Effector CD8-positive, alpha-beta T cell (primary cell): Measurements from ENCODE around the gene FOXF1.

Experiments
- DNase-seq: peaks from one replicate; lab custom pipeline; 2025; lab: John Stamatoyannopoulos, UW

The FOXF1 gene

GRCh38 chr16:86534779-86535615 is 24.7 kb downstream of the FOXF1 start:
- DNase-seq, result no peak

GRCh38 chr16:86536621-86537020 is 26.3 kb downstream of the FOXF1 start:
- no peak for DNase-seq

DNA sequence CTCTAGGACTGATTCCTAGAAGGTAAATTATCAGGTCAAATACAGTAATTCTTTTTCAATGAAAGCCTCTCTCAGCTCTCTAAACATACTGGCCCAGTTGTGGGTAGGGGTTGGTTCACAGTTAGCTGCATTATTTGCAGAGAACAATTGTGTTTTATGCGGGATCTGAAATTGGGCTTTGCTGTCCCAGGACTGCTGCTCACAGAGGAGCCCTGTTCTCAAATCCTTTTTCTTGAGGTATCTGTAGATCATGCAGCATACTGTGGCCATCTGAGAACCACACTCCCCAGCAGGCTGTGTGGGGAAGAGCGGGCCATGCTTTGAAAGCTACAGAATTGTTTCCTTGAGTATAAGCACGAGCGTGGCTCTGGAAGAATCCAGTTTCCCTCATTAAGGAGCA is 27.2 kb downstream of the FOXF1 start:
- DNase-seq, result no peak

GRCh38 chr16:86538196-86538780 is 28.0 kb downstream of the FOXF1 start:
- no peak for DNase-seq

DNA sequence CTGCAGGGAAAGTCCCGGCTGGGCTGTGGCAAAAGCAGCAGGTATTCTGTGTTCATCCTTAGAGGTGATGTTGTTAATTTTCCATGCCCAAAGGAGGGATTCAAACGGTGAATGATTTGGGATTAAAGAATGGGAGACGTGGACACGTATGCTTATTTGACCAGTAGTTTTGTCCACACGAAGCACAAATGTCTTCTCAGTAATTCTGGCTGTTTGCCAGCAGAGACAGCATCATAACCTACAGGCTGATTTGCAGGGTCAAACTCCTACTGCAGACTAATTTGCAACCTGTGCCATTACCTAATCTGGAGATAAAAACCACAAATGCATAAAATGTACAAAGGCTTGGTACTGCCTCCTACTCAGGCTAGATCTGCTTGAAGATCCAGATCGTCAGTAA is 30.6 kb downstream of the FOXF1 start:
- DNase-seq, result no peak

- no peak for DNase-seq
Measured at GRCh38 chr16:86541560-86541959, 31.2 kb downstream of the FOXF1 start.

DNA sequence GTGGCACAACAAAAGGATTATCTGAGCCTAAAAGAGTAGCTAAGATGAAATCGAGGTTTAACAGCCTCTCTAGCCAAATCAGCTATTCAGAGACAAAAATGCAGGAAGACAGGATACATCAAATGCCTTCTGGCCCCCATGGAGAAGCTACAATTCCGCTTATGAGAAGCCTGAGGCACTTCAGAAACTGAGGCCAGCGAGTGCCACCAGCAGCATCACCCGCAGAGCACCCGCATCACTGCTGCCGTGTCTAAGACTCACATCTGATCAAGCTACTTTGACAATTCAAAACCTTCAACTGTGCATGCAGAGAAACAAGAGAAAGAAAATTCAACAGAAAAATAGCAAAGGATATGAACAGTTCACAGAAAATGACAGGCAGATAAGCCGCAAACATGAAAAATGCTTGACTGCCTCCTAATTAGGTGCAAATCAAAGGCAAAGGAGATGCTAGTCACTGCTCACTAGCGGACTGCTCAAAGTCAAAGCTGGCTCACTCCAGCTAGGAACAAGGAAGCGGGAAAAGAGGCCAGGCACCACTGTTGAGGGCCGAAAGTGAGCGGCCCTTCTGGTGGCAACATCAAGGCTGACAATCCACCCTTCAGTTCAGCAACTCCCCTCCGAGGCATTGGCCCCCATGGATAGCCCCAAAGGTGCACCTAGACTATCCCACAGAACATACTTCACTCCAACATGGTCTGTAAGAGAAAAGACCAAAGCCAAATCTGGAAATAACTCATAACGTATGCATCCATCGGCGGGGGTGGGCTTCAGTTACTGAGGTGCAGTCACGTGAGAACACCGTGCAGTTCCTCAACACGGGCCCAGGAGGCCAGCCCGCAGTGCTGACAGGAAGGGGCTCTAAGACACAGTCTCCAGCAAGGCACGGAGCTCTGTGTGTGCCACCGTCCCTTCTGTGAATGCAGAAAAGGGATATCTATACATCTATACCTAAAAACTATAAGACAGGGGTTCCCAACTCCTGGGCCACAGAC is 32.7 kb downstream of the FOXF1 start:
- DNase-seq, result no peak

- no peak for DNase-seq
Measured at GRCh38 chr16:86545481-86545880, 35.2 kb downstream of the FOXF1 start.

GRCh38 chr16:86545954-86546637 is 35.8 kb downstream of the FOXF1 start:
- no peak for DNase-seq

- no peak for DNase-seq
Measured at GRCh38 chr16:86546638-86547013, 36.3 kb downstream of the FOXF1 start.

DNA sequence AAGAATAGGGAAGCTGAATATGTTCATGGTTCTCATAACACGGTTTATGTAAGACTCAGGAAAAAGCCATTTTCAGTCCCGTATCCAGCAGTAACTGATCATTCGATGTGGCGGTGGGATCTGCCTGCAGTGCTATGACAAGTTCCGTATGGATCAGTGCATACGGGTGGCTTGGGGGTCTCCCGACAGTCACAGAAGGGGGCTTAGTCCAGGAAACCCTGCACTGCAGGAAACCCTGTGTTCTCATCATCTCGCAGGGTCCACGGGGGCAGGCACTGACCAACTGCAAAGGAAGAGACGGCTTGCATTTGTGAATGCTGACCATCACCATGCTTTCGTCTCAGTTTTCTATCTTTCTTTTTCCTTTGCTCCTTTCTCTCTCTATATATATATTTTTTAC is 37.0 kb downstream of the FOXF1 start:
- DNase-seq, result no peak

DNA sequence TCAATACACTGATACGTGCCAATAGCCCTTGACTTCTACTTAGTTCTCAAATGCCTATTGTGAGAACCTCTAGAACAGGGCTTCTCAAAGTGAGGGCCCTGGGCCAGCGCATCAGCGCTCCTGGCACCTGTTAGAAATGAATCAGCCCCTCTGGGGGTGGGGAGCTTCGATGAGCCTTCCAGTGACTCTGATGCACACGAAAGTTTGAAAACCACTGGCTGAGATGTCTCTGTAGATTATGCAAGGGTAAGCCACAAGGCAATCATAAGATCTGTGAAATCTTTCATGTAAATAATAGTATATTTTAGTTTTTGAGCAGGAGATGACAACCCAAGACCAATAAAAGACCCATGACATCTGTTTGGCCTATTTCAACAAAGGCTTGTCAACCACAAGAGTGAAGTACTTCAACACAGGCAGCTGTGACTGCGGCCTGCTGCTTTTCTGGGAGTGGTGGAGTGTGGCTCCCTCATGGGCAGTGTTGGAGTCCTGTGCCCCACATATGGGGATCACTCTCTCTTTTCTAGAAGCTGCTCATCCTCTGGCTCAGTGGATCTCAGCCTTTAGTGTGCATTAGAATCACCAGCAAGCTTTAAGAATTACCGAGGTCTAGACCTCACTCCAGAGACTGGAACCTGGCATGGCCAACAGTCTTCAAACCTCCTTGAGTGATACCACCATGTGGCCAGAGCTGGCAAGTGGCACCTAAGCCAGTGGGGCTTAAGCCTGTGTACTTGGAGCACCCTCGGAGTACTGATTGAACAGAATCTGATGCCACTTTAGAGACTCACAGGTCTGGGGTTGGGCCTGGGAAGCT is 39.0 kb downstream of the FOXF1 start:
- no peak for DNase-seq

DNA sequence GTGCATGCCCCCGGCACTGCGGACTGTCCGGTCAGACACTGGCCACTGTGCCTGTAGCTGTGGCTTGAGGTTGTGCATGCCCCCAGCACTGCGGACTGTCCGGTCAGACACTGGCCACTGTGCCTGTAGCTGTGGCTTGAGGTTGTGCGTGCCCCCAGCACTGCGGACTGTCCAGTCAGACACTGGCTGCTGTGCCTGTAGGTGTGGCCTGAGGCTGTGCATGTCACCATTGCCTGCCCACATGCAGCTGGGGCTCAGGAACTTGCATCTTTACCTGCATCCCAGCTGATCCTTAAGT is 39.5 kb downstream of the FOXF1 start:
- DNase-seq, result no peak

GRCh38 chr16:86550281-86550680 is 40.0 kb downstream of the FOXF1 start:
- no peak for DNase-seq

GRCh38 chr16:86553356-86553755 is 43.0 kb downstream of the FOXF1 start:
- DNase-seq, result no peak

- DNase-seq, result no peak
Measured at GRCh38 chr16:86554599-86554916, 44.2 kb downstream of the FOXF1 start.

- peak; percentile 95 for DNase-seq
Measured at GRCh38 chr16:86554917-86555703, 44.8 kb downstream of the FOXF1 start, which contains the start of gene MTHFSD. MTHFSD (minus strand) TSS chr16:86555235; CDS start chr16:86555184, 51 bp downstream.

DNA sequence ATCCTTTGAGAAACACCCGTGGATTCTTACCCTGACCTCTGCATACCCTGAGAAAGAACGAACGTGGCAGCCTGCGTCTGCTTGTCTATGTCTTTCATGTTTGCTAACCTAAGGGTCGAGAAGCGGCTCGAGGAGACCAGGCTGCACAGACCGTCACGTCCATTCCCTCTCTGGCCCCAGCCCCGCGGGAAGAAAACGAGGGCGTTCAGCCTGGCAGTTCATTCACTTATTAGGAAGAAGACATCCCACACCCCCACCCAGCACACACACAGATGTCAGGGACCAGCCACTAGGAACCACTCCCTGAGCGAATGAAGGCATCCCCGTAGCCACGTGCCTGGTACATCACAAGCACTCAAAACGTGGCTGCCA is 45.4 kb downstream of the FOXF1 start:
- no peak for DNase-seq

DNA sequence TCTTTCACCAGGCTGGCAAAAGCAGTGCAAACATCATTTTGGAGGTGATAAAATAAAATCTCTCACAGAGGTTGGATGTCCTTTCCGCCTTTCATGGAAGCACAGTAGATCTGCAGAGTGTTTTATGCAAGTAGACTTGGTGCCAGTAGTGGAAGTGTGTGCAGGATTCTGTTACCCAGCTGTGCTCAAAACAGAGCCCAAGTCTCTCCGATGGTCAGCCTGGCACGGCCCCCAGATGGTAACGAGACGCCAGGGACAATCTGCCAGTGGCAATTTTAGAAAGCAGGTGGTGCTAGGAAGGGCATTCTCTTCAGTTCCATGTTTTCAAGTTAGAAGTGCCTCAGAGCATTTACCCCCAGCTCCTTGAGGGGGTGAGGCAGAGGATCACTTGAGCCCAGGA is 46.2 kb downstream of the FOXF1 start:
- DNase-seq, result no peak

DNA sequence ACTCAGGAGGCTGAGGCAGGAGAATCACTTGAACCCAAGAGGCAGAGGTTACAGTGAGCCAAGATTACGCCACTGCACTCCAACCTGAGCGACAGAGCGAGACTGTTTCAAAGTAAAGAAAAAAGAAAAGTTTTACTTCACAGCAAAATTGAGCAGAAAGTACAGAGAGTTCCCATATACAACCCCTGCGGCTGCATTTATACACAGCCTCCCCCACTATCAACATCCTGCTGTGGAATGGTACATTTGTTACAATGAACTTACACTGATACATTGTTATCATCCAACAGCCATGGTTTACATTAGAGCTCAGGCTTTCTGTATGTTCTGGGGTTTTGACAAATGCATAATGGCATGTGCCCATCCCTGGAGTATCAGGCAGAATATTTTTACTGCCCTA is 47.3 kb downstream of the FOXF1 start:
- no peak for DNase-seq
